NCI-H82 treated with DMSO at 0.1 percent for 48 hours (cell line): ENCODE results near the gene ACP6.
"Not testable (repeated sequence)": the region's sequence is repeated elsewhere in the genome, so short reads cannot be mapped to it uniquely, and the experiment has no call there.

ENCODE experiments used
- DNase-seq: peaks from one replicate; lab custom pipeline; 2025; ENCODE audit not compliant: unreplicated experiment; lab: John Stamatoyannopoulos, UW

Gene ACP6

DNA sequence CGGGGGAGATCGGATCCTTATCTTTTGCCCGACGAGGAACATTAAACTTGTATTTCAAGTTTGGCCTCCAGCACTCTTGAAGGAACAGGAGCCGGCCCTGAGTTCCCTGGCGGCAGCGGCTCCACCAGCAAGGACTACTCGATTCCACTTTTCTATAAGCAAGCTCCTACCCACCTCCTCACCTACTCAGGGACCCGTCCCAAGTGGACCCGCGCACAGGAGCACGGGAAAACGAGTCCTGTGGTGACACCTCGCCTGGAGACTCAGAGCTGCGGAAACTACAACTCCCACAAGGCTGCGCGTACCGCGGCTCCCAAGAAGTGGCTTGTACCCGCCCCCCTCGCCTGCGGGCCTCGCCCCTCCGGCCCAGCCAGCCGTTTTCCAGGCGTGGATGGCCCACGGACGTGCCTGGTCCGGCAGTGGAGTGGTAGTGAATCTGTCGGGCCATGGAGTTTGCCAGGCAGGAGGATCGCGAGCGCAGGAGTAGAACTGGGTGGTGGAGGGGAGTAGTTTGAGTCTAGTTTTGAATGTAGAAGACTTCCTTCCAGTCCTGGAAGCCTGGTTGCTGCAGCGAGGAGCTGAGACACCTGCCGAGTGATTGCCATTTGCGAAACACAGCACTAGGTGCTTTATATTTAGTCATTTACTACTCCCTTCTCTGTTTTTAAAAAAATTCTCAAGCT lies at the start of gene ACP6:
ACP6 (minus strand) TSS at position 206 of the 683 bp plus-strand sequence. CDS start 476 bp downstream, outside the sequence.
- DNase-seq, result peak; percentile 80

DNA sequence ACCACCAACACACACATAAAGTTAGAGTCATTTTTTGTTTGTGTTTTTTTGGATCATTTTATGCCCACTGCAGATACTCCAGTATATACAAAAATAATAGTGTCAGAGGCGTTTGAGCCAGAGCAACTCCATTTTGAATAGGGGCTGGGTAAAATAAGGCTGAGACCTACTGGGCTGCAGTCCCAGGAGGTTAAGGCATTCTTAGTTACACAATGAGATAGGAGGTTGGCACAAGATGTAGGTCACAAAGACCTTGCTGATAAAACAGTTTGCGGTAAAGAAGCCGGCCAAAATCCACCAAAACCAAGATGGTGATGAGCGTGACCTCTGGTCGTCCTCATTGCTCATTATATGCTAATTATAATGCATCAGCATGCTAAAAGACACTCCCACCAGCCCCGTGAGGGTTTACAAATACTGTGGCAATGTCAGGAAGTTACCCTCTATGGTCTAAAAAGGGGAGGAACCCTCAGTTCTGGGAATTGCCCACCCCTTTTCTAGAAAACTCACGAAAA lies 49.4 kb upstream of the ACP6 start:
- no peak for DNase-seq

DNA sequence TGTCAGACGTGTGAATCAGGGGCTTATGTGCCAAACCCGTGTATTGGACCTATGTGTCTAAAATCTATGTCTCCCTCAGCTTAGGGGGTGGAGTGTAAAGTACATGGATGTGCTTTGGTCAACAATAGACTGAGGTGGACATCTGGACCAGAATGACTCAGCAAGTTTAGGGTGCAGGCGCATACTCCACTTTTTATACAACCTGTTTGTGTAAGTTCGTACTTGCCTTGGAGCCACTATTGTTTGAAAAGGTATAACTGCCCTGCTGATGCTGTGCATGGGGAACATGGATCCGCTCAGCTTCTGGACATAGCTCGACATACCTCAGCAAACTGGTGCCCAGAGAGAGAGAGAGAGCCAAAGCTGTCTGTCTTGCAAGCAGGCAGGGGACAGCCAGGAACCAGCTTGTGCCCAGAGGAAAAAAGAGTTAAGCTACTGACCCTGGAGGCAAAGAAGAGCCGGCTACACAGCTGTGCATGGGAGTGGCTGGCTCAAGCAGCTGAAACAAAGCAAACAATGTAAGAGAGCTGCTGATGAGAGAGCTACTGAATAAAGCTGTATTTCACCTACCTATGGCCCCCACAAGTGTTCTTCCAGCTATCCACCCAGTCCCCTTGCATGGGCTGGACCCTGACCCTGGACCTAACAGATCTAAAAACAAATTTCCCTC lies 48.8 kb upstream of the ACP6 start:
- no peak for DNase-seq

DNA sequence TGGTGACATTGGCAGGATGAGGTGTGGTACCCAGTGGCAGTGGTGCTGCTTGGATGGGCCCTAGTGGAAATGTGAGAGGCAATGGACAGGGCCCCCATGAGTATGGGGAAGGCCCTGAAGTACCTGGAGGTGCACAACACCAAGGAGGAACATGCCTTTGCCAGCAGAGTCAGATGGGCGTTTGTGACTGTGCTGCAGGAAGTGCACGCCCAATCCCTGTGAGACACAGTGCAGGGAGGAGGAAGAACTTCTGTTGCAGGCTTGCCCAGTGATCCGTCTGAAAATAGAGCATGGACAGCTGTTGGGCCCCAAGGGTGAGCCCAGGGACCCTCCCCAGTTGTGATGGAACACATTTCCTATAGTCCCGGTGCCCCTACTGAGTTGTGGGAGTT lies 47.4 kb upstream of the ACP6 start:
- no peak for DNase-seq

DNA sequence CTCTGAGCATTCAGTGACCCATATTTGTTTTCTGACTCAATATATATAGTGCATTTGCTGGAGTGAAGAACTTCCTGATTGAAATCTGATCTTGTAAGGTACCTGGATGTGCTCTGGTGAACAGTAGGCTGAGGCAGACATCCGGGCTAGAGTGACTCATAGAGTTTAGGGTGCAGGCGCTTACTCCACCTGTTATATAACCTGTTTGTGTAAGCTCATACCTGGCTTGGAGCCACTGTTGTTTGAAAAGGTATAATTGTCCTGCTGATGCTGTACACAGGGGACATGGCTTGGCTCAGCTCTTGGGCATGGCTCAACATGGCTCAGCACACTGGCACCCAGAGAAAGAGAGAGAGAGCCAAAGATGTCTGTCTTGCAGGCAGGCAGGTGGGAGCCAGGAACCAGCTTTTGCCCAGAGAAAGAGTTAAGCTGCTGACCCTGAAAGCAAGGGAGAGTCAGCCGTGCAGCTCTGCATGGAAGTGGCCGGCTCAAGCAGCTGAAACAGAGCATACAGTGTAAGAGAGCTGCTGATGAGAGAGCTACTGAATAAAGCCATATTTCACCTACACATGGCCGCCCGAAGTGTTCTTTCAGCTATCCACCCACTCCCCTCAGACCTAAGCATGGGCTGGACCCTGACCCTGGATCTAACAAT lies 46.9 kb upstream of the ACP6 start:
- no peak for DNase-seq

DNA sequence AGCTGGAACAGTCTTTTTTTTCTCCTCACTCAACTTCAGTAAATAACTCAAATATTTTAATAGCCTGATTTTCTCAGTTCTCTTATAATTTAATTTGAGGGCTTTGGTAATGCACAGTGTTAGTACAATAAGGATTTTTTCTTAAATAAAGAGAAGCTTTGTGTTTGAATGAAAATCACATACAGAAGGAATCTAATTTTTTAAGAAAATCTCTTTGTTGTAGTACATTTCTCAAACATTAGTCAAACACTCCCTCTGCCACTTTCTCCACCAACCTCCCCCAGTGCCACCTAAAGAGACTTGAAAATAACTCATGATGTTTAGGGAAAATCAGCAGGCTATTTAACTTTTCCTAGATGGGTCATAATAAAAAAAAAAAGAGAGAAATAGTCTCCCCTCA lies 42.3 kb upstream of the ACP6 start:
- DNase-seq, result no peak

DNA sequence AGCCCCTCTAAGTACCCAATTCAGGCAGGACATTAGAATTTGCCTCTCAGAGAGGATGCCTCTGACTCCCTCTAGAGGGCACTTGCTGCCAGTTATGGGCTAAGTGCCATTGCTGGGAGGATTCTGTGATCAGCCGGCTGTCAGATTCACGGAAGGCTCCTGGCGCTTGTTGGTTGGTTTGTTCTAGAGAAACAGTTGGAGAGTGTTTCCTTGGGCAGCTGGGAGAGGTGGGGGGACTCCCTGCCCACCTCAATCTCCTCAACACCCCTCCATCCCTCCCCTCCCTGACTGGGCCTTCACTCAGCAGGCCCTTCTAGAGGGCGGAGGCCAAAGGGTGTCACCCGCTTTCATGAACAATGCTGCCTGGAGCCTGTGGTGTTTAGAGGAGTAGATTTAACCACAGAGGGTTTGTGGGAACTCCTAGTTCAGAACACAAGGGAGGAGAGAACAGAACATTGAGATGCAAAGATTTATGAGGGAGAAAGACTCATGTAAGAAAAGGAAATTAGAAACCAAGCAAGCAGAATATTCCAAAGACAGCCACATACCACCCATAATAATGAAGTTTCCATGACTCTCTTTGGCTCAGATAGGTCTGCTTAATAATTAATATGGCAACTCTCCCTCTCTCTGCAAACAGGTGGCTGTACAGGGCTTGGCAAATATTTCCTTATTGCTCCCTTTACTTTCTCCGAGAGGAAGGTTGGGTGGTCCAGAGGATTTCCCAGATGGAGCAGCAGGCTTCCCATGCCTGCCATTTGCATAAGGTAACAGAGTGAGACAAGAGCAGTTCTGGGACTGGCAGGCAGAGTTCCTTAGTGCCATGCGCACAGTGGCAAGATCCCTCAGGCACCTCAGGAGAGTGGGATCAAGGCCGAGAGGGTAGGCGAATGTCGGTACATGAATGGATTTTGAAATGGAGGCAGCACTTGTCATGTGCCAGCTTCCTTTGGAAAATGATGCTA lies 30.0 kb upstream of the ACP6 start:
- DNase-seq, result peak; percentile 23

DNA sequence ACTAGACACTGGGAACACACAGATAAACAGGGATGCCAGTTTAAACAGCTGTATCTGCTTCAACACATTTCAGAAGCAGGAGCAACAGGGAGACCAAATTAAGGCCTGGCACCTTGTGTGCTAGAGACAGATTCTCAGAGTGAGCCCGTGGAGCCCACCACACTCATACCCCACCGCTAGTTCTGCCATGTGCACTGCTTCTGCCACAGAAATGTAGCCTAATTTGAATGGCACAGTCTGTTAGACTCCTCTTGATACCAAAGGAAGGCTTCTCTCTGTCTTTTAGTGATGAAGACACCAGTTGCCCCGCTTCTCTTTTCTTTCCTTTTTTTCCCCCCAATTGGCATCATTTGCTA lies 29.3 kb upstream of the ACP6 start:
- DNase-seq, result no peak

DNA sequence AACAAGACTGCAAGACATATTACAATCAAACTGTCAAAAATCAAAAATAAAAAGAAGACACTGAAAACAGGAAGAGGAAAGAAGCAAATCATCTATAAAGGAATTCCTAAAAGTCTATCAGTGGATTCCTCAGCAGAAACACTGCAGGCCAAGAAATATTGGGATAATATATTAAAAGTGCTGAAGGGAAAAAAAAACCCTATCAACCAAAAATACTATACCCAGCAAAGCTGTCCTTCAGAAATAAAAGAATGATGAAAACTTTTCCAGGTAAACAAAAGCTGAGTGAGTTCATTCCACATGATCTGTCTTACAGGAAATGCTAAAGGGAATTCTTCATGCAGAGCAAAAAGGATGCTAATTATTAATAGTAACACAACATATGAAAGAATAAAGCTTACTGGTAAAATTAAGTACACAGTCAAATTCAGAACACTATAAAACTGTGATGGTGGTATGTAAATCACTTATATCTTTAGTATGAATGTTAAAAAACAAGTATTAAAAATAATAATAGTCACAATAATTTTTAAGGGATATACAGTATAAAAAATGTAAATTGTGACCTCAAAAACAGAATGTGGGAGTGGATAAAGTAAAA lies 12.9 kb upstream of the ACP6 start:
- DNase-seq, result no peak

DNA sequence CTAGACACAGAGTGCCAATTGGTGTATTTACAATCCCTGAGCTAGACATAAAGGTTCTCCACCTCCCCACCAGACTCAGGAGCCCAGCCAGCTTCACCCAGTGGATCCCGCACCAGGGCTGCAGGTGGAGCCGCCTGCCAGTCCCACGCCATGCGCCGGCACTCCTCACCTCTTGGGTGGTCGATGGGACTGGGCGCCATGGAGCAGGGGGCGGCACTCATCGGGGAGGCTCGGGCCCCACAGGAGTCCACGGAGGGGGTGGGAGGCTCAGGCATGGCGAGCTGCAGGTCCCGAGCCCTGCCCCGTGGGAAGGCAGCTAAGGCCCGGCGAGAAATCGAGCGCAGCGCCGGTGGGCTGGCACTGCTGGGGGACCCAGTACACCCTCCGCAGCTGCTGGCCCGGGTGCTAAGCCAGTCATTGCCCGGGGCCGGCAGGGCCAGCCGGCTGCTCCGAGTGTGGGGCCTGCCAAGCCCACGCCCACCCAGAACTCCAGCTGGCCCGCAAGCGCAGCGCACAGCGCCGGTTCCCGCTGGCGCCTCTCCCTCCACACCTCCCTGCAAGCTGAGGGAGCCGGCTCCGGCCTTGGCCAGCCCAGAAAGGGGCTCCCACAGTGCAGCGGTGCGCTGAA lies 10.4 kb upstream of the ACP6 start:
- not testable (repeated sequence) for DNase-seq

DNA sequence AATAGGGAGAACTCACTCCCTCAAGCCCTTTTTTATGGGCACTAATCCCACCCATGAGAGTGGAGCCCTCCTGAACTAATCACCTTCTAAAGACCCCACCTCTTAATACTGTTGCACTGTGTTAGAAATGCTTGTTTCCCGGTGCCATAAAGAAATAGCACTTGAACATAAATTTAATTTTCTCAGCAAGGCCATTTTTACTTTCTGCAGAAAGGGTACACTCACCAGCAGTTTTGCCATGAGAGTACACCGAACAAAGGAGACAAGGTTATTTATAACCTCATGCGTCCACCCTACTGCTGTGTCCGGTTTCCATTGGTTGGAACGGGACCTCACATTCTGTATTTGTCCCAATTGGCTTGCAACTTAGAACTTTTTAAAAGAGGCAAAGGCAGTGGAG lies 7.4 kb upstream of the ACP6 start:
- DNase-seq, result not testable (repeated sequence)

DNA sequence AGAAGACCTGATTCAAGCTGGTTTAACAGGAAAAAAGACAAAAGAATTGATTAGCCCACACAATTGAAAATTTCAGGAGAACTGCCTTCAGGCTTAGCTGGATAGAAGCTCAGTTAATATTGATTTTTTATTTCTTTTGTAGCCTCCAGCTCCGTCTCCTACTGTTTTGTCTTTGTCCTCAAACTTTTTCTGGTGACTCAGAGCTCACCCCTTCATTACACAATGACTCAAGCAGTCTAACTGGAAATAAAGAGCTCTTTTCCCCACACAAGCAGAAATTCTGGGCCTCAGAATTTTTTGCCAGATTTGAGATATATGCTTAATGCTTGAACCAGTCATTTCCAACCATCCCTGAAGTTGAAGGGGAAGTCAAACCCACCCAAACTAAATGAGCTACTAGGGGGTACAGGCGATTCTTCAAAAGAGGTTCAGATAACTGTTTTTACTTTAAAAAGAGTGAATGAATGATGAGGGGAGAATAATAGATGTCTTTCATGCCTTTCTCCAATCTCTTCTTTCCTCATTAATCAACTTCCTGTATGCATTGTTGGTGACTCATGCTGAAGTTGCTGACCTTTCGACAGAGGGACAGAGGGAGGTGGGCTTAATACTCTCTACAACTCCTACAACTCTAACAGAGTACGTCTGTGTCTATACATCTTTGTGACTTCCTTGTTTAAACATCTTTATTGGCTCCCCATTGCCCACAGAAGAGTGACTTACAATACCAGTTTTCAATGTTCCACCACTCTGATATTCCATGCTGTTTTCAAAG lies 6.2 kb upstream of the ACP6 start:
- DNase-seq, result no peak

DNA sequence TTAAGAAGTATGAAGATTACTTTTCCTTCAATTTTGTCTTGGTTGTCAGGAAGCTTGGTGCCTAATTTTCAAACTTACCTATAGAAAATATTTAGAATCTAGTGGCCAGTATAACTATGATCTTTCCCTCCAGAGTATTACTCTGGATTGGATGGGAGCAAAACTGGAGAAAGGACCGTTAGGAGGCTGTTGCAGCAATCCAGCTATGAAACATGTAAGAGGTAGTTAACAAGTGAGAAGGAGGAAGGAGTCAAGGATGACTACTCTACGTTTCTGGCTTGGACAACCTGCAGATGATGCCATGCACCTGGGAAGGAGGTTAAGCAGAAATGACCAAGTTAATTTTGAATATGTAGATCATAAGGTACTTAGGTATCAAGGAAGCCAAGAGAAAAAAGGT lies 3.5 kb upstream of the ACP6 start:
- no peak for DNase-seq

DNA sequence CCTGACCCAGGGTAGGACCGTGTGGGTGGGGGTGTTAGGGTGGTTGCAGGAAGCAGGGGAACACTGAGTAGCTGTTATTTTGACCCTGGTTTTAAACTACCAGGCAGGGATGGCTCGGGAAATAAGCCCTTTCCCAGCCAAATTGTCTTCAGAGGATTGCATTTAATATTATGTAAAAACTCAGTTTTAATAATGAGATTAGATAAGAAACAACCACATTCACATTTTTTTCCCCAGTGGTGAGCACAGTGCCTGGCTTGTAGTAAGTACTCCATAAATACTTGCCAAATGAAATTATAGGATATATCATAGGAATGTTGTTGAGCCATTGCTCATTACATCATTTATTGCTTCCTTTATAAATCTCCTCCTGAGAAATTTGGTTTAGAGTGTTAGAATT lies 3.1 kb upstream of the ACP6 start:
- DNase-seq, result no peak

DNA sequence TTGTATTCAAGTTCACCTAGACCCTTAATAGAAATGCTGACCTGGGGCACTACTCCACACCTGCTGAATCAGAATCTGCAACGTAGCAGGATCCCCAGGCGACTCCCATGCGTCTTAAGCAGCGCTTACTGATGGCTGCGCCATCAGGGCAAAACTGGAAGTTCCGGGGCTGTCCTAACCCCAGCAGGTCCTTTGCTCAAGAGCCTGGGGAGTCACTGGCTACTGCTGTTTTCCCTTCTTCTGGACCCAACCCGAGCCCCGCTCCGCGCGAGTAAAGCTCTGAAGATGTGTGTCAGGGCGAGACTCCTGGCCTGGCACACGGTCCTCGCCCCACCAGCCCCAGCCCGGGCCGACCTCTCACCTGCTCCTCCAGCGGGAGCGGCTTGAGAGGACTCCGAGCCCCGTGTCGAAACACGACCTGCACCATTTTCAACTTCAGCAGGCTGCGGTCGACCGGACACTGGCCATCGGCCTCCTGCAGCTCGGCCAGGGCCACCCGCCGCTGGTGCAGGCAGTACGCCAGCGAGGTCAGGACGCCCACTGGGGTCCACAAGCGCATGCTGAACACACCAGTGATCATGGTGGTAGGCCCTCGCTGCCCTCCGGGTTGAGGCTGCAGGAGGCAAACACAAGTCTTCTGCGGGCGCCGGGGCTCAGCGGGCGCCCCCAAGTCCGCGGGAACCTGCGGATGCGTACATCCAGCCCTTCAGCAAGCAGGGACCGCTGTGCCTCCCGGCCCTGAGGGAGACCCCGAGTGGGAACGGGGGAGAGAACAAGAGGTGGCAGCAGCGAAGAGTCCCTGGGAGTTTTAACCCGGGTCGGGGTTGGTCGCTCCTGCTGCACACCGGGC lies 630 bp downstream of the ACP6 start:
- no peak for DNase-seq

DNA sequence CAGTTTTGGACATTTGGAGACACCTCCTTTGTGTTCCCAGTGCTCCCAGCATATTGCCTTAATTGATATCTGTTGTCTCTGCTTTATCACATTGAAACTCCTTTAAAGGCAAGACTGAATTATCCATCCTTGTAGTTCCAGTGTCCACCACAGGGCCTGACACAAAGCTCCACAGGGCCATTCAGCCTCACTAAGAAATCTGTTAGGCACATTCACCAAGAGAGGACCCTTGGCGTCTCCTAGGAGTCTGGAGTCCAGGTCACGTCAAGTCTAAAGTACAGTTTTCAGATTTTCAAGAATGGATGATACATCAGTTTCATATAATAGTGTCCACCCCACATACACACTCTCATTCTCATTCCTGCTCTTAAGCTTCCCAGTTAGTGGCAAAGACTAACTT lies 4.8 kb downstream of the ACP6 start:
- DNase-seq, result no peak

DNA sequence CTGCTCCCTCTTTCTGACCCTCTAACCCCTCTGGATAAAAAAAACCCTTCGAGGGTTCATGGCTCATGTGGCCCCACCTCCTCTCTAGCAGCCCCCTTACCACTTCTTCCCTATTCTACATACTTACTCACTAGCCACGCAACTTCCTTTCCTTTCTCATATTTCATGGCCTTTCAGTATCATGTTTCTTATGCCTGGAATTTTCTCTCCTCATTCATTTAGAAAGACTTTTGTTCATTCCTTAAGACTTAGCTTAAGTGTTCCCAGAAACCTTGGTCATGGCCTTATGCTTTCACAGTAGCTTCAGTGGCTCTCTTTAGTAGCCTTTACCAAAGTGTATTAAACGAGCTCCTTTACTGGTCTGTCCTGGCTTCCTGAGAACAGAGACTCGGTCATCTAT lies 6.1 kb downstream of the ACP6 start:
- DNase-seq, result no peak

DNA sequence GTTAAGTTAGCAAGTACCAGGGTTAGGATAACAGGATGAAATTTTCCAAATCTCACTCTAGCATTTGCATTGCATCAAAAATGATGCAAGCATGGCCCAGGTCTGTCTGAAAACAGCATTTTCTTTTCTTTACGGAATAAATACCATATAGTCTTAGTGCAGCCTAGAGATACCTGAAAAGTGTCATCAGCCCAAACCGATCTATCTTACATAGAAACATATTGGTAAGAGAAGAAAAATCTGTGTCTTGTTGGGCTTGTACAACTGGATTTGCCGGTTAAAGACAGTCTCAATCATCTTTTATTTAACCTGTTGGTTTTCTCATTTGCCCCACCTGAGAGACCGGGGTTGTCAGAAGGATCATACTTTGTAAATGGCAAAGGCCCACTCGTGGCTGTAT lies 15.8 kb downstream of the ACP6 start:
- DNase-seq, result no peak

DNA sequence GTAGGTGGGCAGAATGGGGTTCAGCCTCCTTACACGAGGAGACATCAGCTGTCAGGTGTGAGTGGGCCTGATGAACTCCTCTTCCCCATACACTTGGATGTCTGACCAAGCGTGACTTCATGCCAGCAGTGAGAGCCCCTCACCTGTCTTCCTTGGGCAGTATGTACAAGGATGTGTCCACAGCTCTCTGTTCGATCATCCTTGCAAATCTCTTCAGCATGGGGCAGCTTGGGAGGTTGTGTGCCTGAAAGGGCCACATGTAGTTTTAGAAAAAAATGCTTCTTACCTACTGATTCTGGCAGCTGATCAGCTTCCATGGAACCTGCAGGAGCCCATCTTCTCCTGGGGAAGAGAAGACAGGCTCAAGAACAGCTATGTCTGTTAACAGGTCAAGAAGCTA lies 18.0 kb downstream of the ACP6 start:
- no peak for DNase-seq
